ENCODE measurements around the gene TOMT. TPM values are rescaled to one million over a fixed set of nuclear protein-coding genes. Genes with fewer than 3 reads are reported as not detected.
"Not testable (repeated sequence)": the region's sequence is repeated elsewhere in the genome, so short reads cannot be mapped to it uniquely, and the experiment has no call there.

The TOMT gene
- total and polyA plus RNA-seq, 5 experiments from 2014 or later: not detected

DNA sequence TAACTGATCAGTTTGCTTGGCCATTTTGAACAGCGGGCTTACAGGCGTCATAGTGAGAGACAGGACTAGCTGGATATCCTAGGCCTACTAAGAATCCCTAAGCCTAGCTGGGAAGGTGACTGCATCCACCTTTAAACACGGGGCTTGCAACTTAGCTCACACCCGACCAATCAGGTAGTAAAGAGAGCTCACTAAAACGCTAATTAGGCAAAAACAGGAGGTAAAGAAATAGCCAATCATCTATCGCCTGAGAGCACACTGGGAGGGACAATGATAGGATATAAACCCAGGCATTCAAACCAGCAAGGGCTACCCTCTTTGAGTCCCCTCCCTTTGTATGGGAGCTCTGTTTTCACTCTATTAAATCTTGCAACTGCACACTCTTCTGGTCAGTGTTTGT lies 48.1 kb downstream of the TOMT start:
- POLR2A ChIA-PET: not testable (repeated sequence)

GRCh38 chr11:72154816-72155215 lies 49.1 kb downstream of the TOMT start:
- Mint-ChIP-seq H3K9me3 (no peaks in the 10 kb centered on the region), H3K27ac (peak overlapping the region in 1 of 10 donors; percentile 28), H3K4me3 (no peak overlapping the region), H3K4me1 (no peaks in the 10 kb centered on the region), H3K27me3 (peaks cover 2 to 24% (median 6%) of the 10 kb centered on the region in 5 donors), H3K36me3 (no peaks in the 10 kb centered on the region)
- POLR2A ChIA-PET: no interaction called here
- DNase-seq (no peak), ATAC-seq (no peak)

More for the DNA sequence above, 48.1 kb downstream of the TOMT start:
- peaks cover 0 to 14% (median 3%) of the 10 kb centered on the region in 5 donors for H3K27me3 Mint-ChIP-seq
- not testable (repeated sequence) for H3K36me3 Mint-ChIP-seq, H3K4me1 Mint-ChIP-seq, DNase-seq, H3K9me3 Mint-ChIP-seq, H3K4me3 Mint-ChIP-seq, ATAC-seq, H3K27ac Mint-ChIP-seq

DNA sequence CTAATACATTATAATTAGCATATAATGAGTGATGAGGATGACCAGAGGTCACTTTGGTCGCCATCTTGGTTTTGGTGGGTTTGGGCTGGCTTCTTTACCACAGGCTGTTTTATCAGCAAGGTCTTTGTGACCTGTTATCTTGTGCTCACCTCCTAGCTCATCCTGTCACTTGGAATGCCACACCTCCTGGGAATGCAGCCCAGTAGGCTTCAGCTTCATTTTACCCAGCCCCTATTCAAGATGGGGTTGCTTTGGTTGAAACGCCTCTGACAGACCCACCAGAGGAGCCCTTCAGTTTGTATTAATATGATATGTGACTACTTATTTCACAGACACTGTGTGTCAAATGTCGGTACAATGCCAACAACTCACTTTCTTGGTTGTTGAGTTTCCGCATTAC lies 50.0 kb downstream of the TOMT start:
- ATAC-seq: no peak
- DNase-seq: no peak
- POLR2A ChIA-PET: no interaction called here
- H3K36me3 Mint-ChIP-seq: no peaks in the 10 kb centered on the region
- H3K27ac Mint-ChIP-seq: no peak overlapping the region
- H3K27me3 Mint-ChIP-seq: peaks cover 2 to 27% (median 11%) of the 10 kb centered on the region in 5 donors
- H3K9me3 Mint-ChIP-seq: no peaks in the 10 kb centered on the region
- no peaks in the 10 kb centered on the region for H3K4me1 Mint-ChIP-seq
- no peak overlapping the region for H3K4me3 Mint-ChIP-seq

GRCh38 chr11:72157131-72157530 lies 51.4 kb downstream of the TOMT start:
- POLR2A ChIA-PET: interaction anchor here (1.0 kb wide), 1 partner anchor 13 kb away, joined by 5 read pairs; no protein-coding TSS in a partner anchor
- Mint-ChIP-seq H3K27me3 (peaks cover 5 to 36% (median 15%) of the 10 kb centered on the region in 5 donors), H3K27ac (no peak overlapping the region), H3K4me1 (no peaks in the 10 kb centered on the region), H3K9me3 (no peaks in the 10 kb centered on the region), H3K36me3 (no peaks in the 10 kb centered on the region), H3K4me3 (no peak overlapping the region)
- DNase-seq: no peak
- ATAC-seq: no peak

Small RNAs within 50 kb of the gene (microRNA-seq; reads per million reads assigned to microRNA genes)
- gene MIR3165 (ENCODE audit: borderline microRNAs expressed): not detected

Other genes with a start within 250 kb of the TOMT start
- not detected for gene DEFB131B, start 227.5 kb upstream of the TOMT start, total RNA-seq
- not detected for gene DEFB131B, start 227.5 kb upstream of the TOMT start, polyA plus RNA-seq
- gene XNDC1N, start 177.3 kb upstream of the TOMT start, total RNA-seq: 10 to 100 TPM; 24.3 to 26.5 TPM
- 1 to 10 TPM; 2.6 to 7.4 (median 6.2) TPM for gene XNDC1N, start 177.3 kb upstream of the TOMT start, polyA plus RNA-seq
- 10 to 100 TPM; 26.1 to 32.0 TPM for gene RNF121, start 176.9 kb upstream of the TOMT start, total RNA-seq
- gene RNF121, start 176.9 kb upstream of the TOMT start, polyA plus RNA-seq: 1 to 10 TPM; 5.7 to 9.4 (median 7.7) TPM
- gene IL18BP, start 107.0 kb upstream of the TOMT start, total RNA-seq: 10 to 100 TPM; 15.1 to 19.6 TPM
- 10 to 100 TPM in 1 of 3 donors, 1 to 10 TPM in 2; 7.4 to 15.8 (median 8.6) TPM for gene IL18BP, start 107.0 kb upstream of the TOMT start, polyA plus RNA-seq
- gene NUMA1, start 25.4 kb upstream of the TOMT start, total RNA-seq: 100 to 1,000 TPM; 436 to 442 TPM
- gene NUMA1, start 25.4 kb upstream of the TOMT start, polyA plus RNA-seq: 100 to 1,000 TPM in 1 of 3 donors, 10 to 100 TPM in 2; 12.0 to 119 (median 30.6) TPM
- 1 to 10 TPM; 5.0 to 6.6 TPM for gene LRRC51, start 25.1 kb upstream of the TOMT start, total RNA-seq
- 1 to 10 TPM; 1.5 to 3.1 (median 2.5) TPM for gene LRRC51, start 25.1 kb upstream of the TOMT start, polyA plus RNA-seq
- gene LAMTOR1, start 2.6 kb upstream of the TOMT start, total RNA-seq: 10 to 100 TPM; 66.8 to 68.6 TPM
- gene LAMTOR1, start 2.6 kb upstream of the TOMT start, polyA plus RNA-seq: 10 to 100 TPM; 78.0 to 87.7 (median 78.6) TPM
- gene ANAPC15, start 6.8 kb downstream of the TOMT start, total RNA-seq: 10 to 100 TPM; 52.9 to 62.1 TPM
- 100 to 1,000 TPM in 1 of 3 donors, 10 to 100 TPM in 2; 81.7 to 102 (median 90.1) TPM for gene ANAPC15, start 6.8 kb downstream of the TOMT start, polyA plus RNA-seq
- gene FOLR3, start 29.8 kb downstream of the TOMT start, total RNA-seq: not detected
- not detected for gene FOLR3, start 29.8 kb downstream of the TOMT start, polyA plus RNA-seq
- not detected for gene FOLR1, start 86.2 kb downstream of the TOMT start, total RNA-seq
- gene FOLR1, start 86.2 kb downstream of the TOMT start, polyA plus RNA-seq: not detected
- 1 to 10 TPM in 1 of 2 experiments, under 1 TPM in 1; 0.31 to 1.0 TPM for gene FOLR2, start 110.9 kb downstream of the TOMT start, total RNA-seq
- not detected for gene FOLR2, start 110.9 kb downstream of the TOMT start, polyA plus RNA-seq
- 100 to 1,000 TPM; 154 to 162 TPM for gene INPPL1, start 118.8 kb downstream of the TOMT start, total RNA-seq
- 1 to 10 TPM; 6.0 to 8.6 (median 6.1) TPM for gene INPPL1, start 118.8 kb downstream of the TOMT start, polyA plus RNA-seq
- gene PHOX2A, start 138.3 kb downstream of the TOMT start, total RNA-seq: not detected
- not detected for gene PHOX2A, start 138.3 kb downstream of the TOMT start, polyA plus RNA-seq

Measured in naive thymus-derived CD8-positive, alpha-beta T cell (primary cell).